IMR-90 (cell line): ENCODE measurements around the gene ABI3BP. TPM values are rescaled to one million over a fixed set of nuclear protein-coding genes. Genes with fewer than 3 reads are reported as not detected.

Experiments used
- ATAC-seq: fragments of 200-7000 bp; cut with Tn5 transposase; 2 replicates; pipeline ENCODE4 v1.9.1; 2020; ENCODE audit warnings: low read depth, mild to moderate bottlenecking, moderate library complexity
- BruUV-seq: library from RNA; stranded (reverse); fragments of 400-500 nt; replicated peaks from 2 replicates; lab custom pipeline; 2021; lab: Mats Ljungman, UMichigan
- CTCF ChIA-PET: fragments of 300-600 bp; formaldehyde crosslinking; extraction: SDS; loops from one replicate; lab custom pipeline; 2021; ENCODE audit warnings: antibody characterized with exemption; lab: Yijun Ruan, JAX
- POLR2A ChIA-PET: fragments of 300-600 bp; sonication (Branson Sonifier 250); formaldehyde crosslinking; loops from one replicate; lab custom pipeline; 2022; ENCODE audit warnings: antibody characterized with exemption; ENCODE audit not compliant: unreplicated experiment; lab: Charles Lee
- DNase-seq: peaks from one replicate; pipeline ENCODE4 v3.0.0; 2013
- H2AFZ ChIP-seq: replicated peaks from 2 replicates; pipeline ENCODE3; 2013; ENCODE audit warnings: low read length, mild to moderate bottlenecking; ENCODE audit not compliant: poor library complexity
- H2AK5ac ChIP-seq: 2 replicates; pipeline ENCODE4 v1.6.1; 2013; ENCODE audit warnings: low read depth, low read length, inconsistent platforms
- H2AK9ac ChIP-seq: replicated peaks from 2 replicates; pipeline ENCODE3; 2013; ENCODE audit warnings: mild to moderate bottlenecking, low read depth, low read length, moderate library complexity; ENCODE audit not compliant: poor library complexity
- H2BK120ac ChIP-seq: 2 replicates; pipeline ENCODE4 v1.6.1; 2013; ENCODE audit warnings: low read depth, low read length, inconsistent platforms
- H2BK15ac ChIP-seq: 3 replicates; pipeline ENCODE4 v1.6.1; 2013; ENCODE audit warnings: low read depth, low read length, inconsistent platforms
- H2BK20ac ChIP-seq: 2 replicates; pipeline ENCODE4 v1.6.1; 2013; ENCODE audit warnings: low read depth, mild to moderate bottlenecking, inconsistent platforms, low read length, moderate library complexity
- H2BK5ac ChIP-seq: 2 replicates; pipeline ENCODE4 v1.6.1; 2013; ENCODE audit warnings: mild to moderate bottlenecking, low read depth, low read length, inconsistent platforms; ENCODE audit not compliant: poor library complexity, severe bottlenecking
- H3K14ac ChIP-seq: replicated peaks from 2 replicates; pipeline ENCODE4 v1.6.1; 2013; ENCODE audit warnings: low read depth, low read length, inconsistent platforms
- H3K18ac ChIP-seq: 2 replicates; pipeline ENCODE4 v1.6.1; 2013; ENCODE audit warnings: low read depth, low read length, control low read depth
- H3K23ac ChIP-seq: 2 replicates; pipeline ENCODE4 v1.6.1; 2013; ENCODE audit warnings: low read depth, low read length, inconsistent platforms
- H3K27ac ChIP-seq: 2 replicates; pipeline ENCODE4 v1.5.1; 2013; ENCODE audit warnings: mild to moderate bottlenecking, control low read depth, low read length; ENCODE audit not compliant: insufficient read depth
- H3K27me3 ChIP-seq: 2 replicates; pipeline ENCODE4 v1.6.1; 2013; ENCODE audit warnings: low read length; ENCODE audit not compliant: control insufficient read depth, insufficient read depth
- H3K36me3 ChIP-seq: 2 replicates; pipeline ENCODE4 v1.6.1; 2013; ENCODE audit warnings: low read length, mixed read lengths; ENCODE audit not compliant: control insufficient read depth, insufficient read depth
- H3K4ac ChIP-seq: 2 replicates; pipeline ENCODE4 v1.6.1; 2013; ENCODE audit warnings: low read depth, low read length, inconsistent platforms
- H3K4me1 ChIP-seq: 2 replicates; pipeline ENCODE4 v1.6.1; 2013; ENCODE audit warnings: low read length, mixed read lengths; ENCODE audit not compliant: control insufficient read depth, insufficient read depth
- H3K4me2 ChIP-seq: 2 replicates; pipeline ENCODE4 v1.6.1; 2013; ENCODE audit warnings: low read depth, mild to moderate bottlenecking, control low read depth, low read length, moderate library complexity
- H3K4me3 ChIP-seq: 2 replicates; pipeline ENCODE4 v1.5.1; 2013; ENCODE audit warnings: low read depth, mild to moderate bottlenecking, control low read depth, low read length, moderate library complexity; ENCODE audit not compliant: insufficient read depth
- H3K56ac ChIP-seq: 2 replicates; pipeline ENCODE4 v1.6.1; 2013; ENCODE audit warnings: low read length, inconsistent platforms; ENCODE audit not compliant: insufficient read depth; ENCODE audit errors: extremely low read depth
- H3K79me1 ChIP-seq, 2 experiments: 2 replicates each; pipeline ENCODE4 v1.6.1; 2013; ENCODE audit warnings: low read length in 2 of 2, inconsistent platforms in 1 of 2, low read depth in 1 of 2
- H3K9ac ChIP-seq: 2 replicates; pipeline ENCODE4 v1.6.1; 2013; ENCODE audit warnings: low read depth, low read length, control low read depth
- H3K9me1 ChIP-seq: 2 replicates; pipeline ENCODE4 v1.6.1; 2013; ENCODE audit warnings: low read length, inconsistent platforms; ENCODE audit not compliant: insufficient read depth
- H3K9me3 ChIP-seq: 2 replicates; pipeline ENCODE4 v1.6.1; 2013; ENCODE audit warnings: low read length; ENCODE audit not compliant: control insufficient read depth, insufficient read depth
- H4K20me1 ChIP-seq: 2 replicates; pipeline ENCODE4 v1.6.1; 2013; ENCODE audit warnings: low read length, inconsistent platforms; ENCODE audit not compliant: insufficient read depth
- H4K5ac ChIP-seq: 2 replicates; pipeline ENCODE4 v1.6.1; 2013; ENCODE audit warnings: mild to moderate bottlenecking, low read depth, low read length, control low read depth
- H4K8ac ChIP-seq, 2 experiments: 2 replicates each; pipeline ENCODE4 v1.6.1; 2013; ENCODE audit warnings: low read depth in 2 of 2, low read length in 2 of 2, control low read depth in 1 of 2, inconsistent platforms in 1 of 2
- H4K91ac ChIP-seq: 2 replicates; pipeline ENCODE4 v1.6.1; 2013; ENCODE audit warnings: low read depth, low read length, inconsistent platforms; ENCODE audit not compliant: insufficient read depth
- BHLHE40 ChIP-seq: fragments of 150-350 bp; IDR thresholded peaks from 2 replicates; pipeline ENCODE4 v1.6.1; 2016; ENCODE audit warnings: mild to moderate bottlenecking, low read depth, low read length
- CEBPB ChIP-seq: IDR thresholded peaks from 2 replicates; pipeline ENCODE4 v1.6.1; 2012; ENCODE audit warnings: low read depth, low read length, improper control_type of control experiment
- CTCF ChIP-seq: conservative IDR thresholded peaks from 2 replicates; pipeline ENCODE4 v1.5.1; 2012; ENCODE audit warnings: mild to moderate bottlenecking, low read depth, low read length, improper control_type of control experiment
- NFE2L2 ChIP-seq: fragments of 150-350 bp; IDR thresholded peaks from 2 replicates; pipeline ENCODE4 v1.6.1; 2016; ENCODE audit warnings: low read depth, mild to moderate bottlenecking, low read length
- POLR2A ChIP-seq: IDR thresholded peaks from 2 replicates; pipeline ENCODE4 v1.6.1; 2012; ENCODE audit warnings: mild to moderate bottlenecking, low read depth, low read length
- SMC3 ChIP-seq: fragments of 150-350 bp; IDR thresholded peaks from 2 replicates; pipeline ENCODE4 v1.6.1; 2016; ENCODE audit warnings: low read depth, mild to moderate bottlenecking, antibody characterized with exemption, low read length, moderate library complexity
- WGBS, 2 experiments: methylation state at CpG; one replicate each; pipeline versions ENCODE4 v1.1.5 to v1.1.7; 2013; ENCODE audit warnings: missing lambda C conversion rate in 2 of 2; ENCODE audit not compliant: insufficient read length in 1 of 2; ENCODE audit errors: extremely low coverage in 2 of 2; 5-methylcytosine and 5-hydroxymethylcytosine counted together
- dilution Hi-C: fragments of 300-500 bp; cut with HindIII; formaldehyde crosslinking; loops from one replicate; pipeline ENCODE4 v1.14.3; 2018; ENCODE audit warnings: low sequenced_read_pairs; ENCODE audit not compliant: unreplicated experiment
- in situ Hi-C: fragments of 300-500 bp; cut with MboI; formaldehyde crosslinking; loops from 3 replicates; pipeline ENCODE4 v1.14.3; 2019; ENCODE audit warnings: low sequenced_read_pairs, inconsistent platforms, mixed read lengths
- intact Hi-C: fragments of 100-400 bp; cut with micrococcal nuclease; formaldehyde crosslinking; loops from 2 replicates; pipeline ENCODE4 v1.10.0; 2022
- polyA plus RNA-seq, 3 experiments: library from polyadenylated mRNA; depleted of rRNA; stranded (reverse); fragments of >200 nt; gene quantifications; 2 replicates each; pipeline ENCODE4 v1.2.3, GENCODE V29; 2012; ENCODE audit warnings: low replicate concordance in 1 of 3
- total RNA-seq: library from RNA; depleted of rRNA; stranded (reverse); fragments of >200 nt; gene quantifications from 2 replicates; pipeline ENCODE4 v1.2.3, GENCODE V29; 2012

ABI3BP gene
- total and polyA plus RNA-seq, 2 of the 4 experiments (the other 2 are of a cell fraction): 3.0 to 26.7 TPM

- CTCF ChIA-PET: interaction anchor here (0.7 to 1.3 kb wide), 3 partner anchors 11 to 295 kb away, joined by 3 to 7 read pairs (median 3); no protein-coding TSS in a partner anchor
- DNase-seq: peak; percentile 30
- no peaks in the 10 kb centered on the region for H3K4me1 ChIP-seq
Measured at GRCh38 chr3:100900671-100901335, 92.4 kb downstream of the ABI3BP start.

More at GRCh38 chr3:100900671-100901335, 92.4 kb downstream of the ABI3BP start:
- dilution Hi-C loops (no loop called here), intact Hi-C loops (loop anchor here (5.0 kb wide), 1 partner anchor 91 kb away; the partner anchor contains the start of gene ABI3BP), in situ Hi-C loops (no loop called here)
- no peak overlapping the region for H2BK120ac ChIP-seq
- no peaks in the 10 kb centered on the region for H4K20me1 ChIP-seq
- H3K27me3 ChIP-seq: no peaks in the 10 kb centered on the region
- H2BK15ac ChIP-seq: no peak overlapping the region
- H2BK5ac ChIP-seq: no peak overlapping the region
- no peak overlapping the region for H3K18ac ChIP-seq
- H3K23ac ChIP-seq: 0 out of 2 replicates have a peak overlapping the region, but pooled peaks have one; percentile 4
- H3K4me3 ChIP-seq: no peak overlapping the region
- H3K4ac ChIP-seq: no peak overlapping the region
- no peak overlapping the region for H3K14ac ChIP-seq
- no peak for ATAC-seq
- no peak overlapping the region for H3K56ac ChIP-seq
- no peak overlapping the region for H3K27ac ChIP-seq
- H3K79me1 ChIP-seq: no peaks in the 10 kb centered on the region
- WGBS, 2 experiments: no CpG with 5 or more reads among the region's 2 CpGs
- H3K9me3 ChIP-seq: no peaks in the 10 kb centered on the region
- no peaks in the 10 kb centered on the region for H3K36me3 ChIP-seq
- H2AK5ac ChIP-seq: no peak overlapping the region
- no peak overlapping the region for H2AK9ac ChIP-seq
- H4K8ac ChIP-seq: no peak overlapping the region
- H2BK20ac ChIP-seq: no peak overlapping the region
- H4K5ac ChIP-seq: no peak overlapping the region
- POLR2A ChIA-PET: no interaction called here
- BruUV-seq: no TSS peak
- H3K9me1 ChIP-seq: no peaks in the 10 kb centered on the region
- no peak overlapping the region for H3K4me2 ChIP-seq
- H2AFZ ChIP-seq: no peak overlapping the region
- H3K9ac ChIP-seq: no peak overlapping the region
- no peak for TF ChIP-seq SMC3
- TF ChIP-seq CEBPB: peak; percentile 84
- no peak for TF ChIP-seq NFE2L2
- no peak for TF ChIP-seq POLR2A
- TF ChIP-seq BHLHE40: no peak
- TF ChIP-seq CTCF: no peak
- H4K91ac ChIP-seq: no peak overlapping the region
